ENCODE results near the gene CRELD1. TPM values are rescaled to one million over a fixed set of nuclear protein-coding genes. Genes with fewer than 3 reads are reported as not detected.

Gene CRELD1
- total RNA-seq, 1 donor from 2014 or later, result 92.6 TPM

DNA sequence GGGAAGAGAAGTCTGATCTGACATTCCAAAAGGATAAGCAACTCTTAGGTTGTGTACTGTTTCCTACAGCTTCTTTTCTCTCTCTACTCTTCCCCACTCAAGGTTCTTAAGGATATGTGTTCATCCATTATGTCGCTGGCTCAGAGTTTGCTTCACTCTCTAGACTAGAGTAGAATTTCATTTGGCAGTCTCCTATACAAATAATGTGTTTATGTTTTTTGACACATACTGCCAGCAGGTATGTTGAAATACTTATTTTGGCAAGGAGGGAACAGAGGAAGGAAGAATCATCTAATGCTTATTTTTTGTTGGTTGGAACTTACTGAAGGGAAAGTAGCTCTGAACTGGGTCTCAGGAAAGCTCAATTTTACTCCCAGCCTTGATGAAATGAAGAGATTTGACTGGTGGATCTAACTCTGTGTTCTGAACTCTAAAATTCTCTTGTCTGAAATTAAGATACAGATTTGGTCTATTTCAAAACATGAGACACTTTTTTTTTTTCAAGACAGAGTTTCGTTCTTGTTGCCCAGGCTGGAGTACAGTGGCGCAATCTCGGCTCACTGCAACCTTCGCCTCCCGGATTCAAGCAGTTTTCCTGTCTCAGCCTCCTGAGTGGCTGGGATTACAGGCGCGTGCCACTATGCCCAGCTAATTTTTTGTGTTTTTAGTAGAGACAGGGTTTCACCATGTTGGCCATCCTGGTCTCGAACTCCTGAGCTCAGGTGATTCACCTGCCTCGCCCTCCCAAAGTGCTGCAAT, 60.6 kb downstream of the CRELD1 start:
- TF ChIP-seq, protein P1, sequence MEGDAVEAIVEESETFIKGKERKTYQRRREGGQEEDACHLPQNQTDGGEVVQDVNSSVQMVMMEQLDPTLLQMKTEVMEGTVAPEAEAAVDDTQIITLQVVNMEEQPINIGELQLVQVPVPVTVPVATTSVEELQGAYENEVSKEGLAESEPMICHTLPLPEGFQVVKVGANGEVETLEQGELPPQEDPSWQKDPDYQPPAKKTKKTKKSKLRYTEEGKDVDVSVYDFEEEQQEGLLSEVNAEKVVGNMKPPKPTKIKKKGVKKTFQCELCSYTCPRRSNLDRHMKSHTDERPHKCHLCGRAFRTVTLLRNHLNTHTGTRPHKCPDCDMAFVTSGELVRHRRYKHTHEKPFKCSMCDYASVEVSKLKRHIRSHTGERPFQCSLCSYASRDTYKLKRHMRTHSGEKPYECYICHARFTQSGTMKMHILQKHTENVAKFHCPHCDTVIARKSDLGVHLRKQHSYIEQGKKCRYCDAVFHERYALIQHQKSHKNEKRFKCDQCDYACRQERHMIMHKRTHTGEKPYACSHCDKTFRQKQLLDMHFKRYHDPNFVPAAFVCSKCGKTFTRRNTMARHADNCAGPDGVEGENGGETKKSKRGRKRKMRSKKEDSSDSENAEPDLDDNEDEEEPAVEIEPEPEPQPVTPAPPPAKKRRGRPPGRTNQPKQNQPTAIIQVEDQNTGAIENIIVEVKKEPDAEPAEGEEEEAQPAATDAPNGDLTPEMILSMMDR (IDR thresholded peaks at IDR 0.05; ENCODE audit: partially characterized antibody, unreplicated experiment), result no peak
- H3K9me3 Mint-ChIP-seq (ENCODE audit: unreplicated experiment), result no peaks in the 10 kb centered on the region
- H3K36me3 Mint-ChIP-seq (ENCODE audit: unreplicated experiment), result no peaks in the 10 kb centered on the region
- H3K27ac Mint-ChIP-seq (ENCODE audit: unreplicated experiment), result no peak overlapping the region
- H3K27me3 Mint-ChIP-seq (ENCODE audit: unreplicated experiment), result no peaks in the 10 kb centered on the region
- H3K4me1 Mint-ChIP-seq (ENCODE audit: low read depth, unreplicated experiment), result no peaks in the 10 kb centered on the region
- DNase-seq, result no peak
- no peak overlapping the region for H3K4me3 Mint-ChIP-seq (ENCODE audit: unreplicated experiment)

Other genes starting within 250 kb of the CRELD1 start
- 54.6 TPM for gene CPNE9, start 230.0 kb upstream of the CRELD1 start, total RNA-seq (ENCODE audit: unreplicated experiment)
- gene BRPF1, start 202.1 kb upstream of the CRELD1 start, total RNA-seq (ENCODE audit: unreplicated experiment), result 30.6 TPM
- 76.5 TPM for gene OGG1, start 183.9 kb upstream of the CRELD1 start, total RNA-seq (ENCODE audit: unreplicated experiment)
- gene CAMK1, start 163.9 kb upstream of the CRELD1 start, total RNA-seq (ENCODE audit: unreplicated experiment), result 8.2 TPM
- 59.1 TPM for gene TADA3, start 141.4 kb upstream of the CRELD1 start, total RNA-seq (ENCODE audit: unreplicated experiment)
- gene ARPC4, start 140.8 kb upstream of the CRELD1 start, total RNA-seq (ENCODE audit: unreplicated experiment), result 164 TPM
- gene TTLL3, start 123.6 kb upstream of the CRELD1 start, total RNA-seq (ENCODE audit: unreplicated experiment), result 45.7 TPM
- gene RPUSD3, start 89.8 kb upstream of the CRELD1 start, total RNA-seq (ENCODE audit: unreplicated experiment), result 81.7 TPM
- gene CIDEC, start 53.6 kb upstream of the CRELD1 start, total RNA-seq (ENCODE audit: unreplicated experiment), result not detected
- gene JAGN1, start 43.2 kb upstream of the CRELD1 start, total RNA-seq (ENCODE audit: unreplicated experiment), result 37.8 TPM
- 3.9 TPM for gene IL17RE, start 31.0 kb upstream of the CRELD1 start, total RNA-seq (ENCODE audit: unreplicated experiment)
- gene IL17RC, start 16.7 kb upstream of the CRELD1 start, total RNA-seq (ENCODE audit: unreplicated experiment), result 41.9 TPM
- gene PRRT3, start 18.6 kb downstream of the CRELD1 start, total RNA-seq (ENCODE audit: unreplicated experiment), result 8.9 TPM
- 49.0 TPM for gene EMC3, start 53.0 kb downstream of the CRELD1 start, total RNA-seq (ENCODE audit: unreplicated experiment)
- 7.0 TPM for gene FANCD2, start 92.6 kb downstream of the CRELD1 start, total RNA-seq (ENCODE audit: unreplicated experiment)
- not detected for gene FANCD2OS, start 174.4 kb downstream of the CRELD1 start, total RNA-seq (ENCODE audit: unreplicated experiment)
- gene BRK1, start 181.8 kb downstream of the CRELD1 start, total RNA-seq (ENCODE audit: unreplicated experiment), result 126 TPM
- gene VHL, start 207.9 kb downstream of the CRELD1 start, total RNA-seq (ENCODE audit: unreplicated experiment), result 69.2 TPM
- 0.20 TPM for gene IRAK2, start 231.1 kb downstream of the CRELD1 start, total RNA-seq (ENCODE audit: unreplicated experiment)

Measured in glutamatergic neuron (in vitro differentiated cells).